Neural cell (in vitro differentiated cells): ENCODE data around the gene CACNA1C.

Experiments used
- MXI1 ChIP-seq: fragments of 450-650 bp; conservative IDR thresholded peaks from 2 replicates; pipeline ENCODE4 v1.6.1; 2014; ENCODE audit warnings: antibody characterized with exemption, mild to moderate bottlenecking; ENCODE audit not compliant: poor library complexity, severe bottlenecking
- RAD21 ChIP-seq: fragments of 450-650 bp; conservative IDR thresholded peaks from 2 replicates; pipeline ENCODE4 v1.6.1; 2014; ENCODE audit warnings: antibody characterized with exemption, mild to moderate bottlenecking, moderate library complexity
- TAF1 ChIP-seq: IDR thresholded peaks from 2 replicates; pipeline ENCODE4 v1.6.1; 2012; ENCODE audit warnings: low read depth
- TF ChIP-seq, protein P1 (sequence below): fragments of 450-650 bp; IDR thresholded peaks from 2 replicates; pipeline ENCODE4 v1.5.1; 2014; ENCODE audit warnings: antibody characterized with exemption, mild to moderate bottlenecking, moderate library complexity; ENCODE audit not compliant: poor library complexity, severe bottlenecking

- TF ChIP-seq TAF1 (no peak), MXI1 (no peak), RAD21 (no peak)
- TF ChIP-seq, protein P1, sequence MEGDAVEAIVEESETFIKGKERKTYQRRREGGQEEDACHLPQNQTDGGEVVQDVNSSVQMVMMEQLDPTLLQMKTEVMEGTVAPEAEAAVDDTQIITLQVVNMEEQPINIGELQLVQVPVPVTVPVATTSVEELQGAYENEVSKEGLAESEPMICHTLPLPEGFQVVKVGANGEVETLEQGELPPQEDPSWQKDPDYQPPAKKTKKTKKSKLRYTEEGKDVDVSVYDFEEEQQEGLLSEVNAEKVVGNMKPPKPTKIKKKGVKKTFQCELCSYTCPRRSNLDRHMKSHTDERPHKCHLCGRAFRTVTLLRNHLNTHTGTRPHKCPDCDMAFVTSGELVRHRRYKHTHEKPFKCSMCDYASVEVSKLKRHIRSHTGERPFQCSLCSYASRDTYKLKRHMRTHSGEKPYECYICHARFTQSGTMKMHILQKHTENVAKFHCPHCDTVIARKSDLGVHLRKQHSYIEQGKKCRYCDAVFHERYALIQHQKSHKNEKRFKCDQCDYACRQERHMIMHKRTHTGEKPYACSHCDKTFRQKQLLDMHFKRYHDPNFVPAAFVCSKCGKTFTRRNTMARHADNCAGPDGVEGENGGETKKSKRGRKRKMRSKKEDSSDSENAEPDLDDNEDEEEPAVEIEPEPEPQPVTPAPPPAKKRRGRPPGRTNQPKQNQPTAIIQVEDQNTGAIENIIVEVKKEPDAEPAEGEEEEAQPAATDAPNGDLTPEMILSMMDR, result no peak
These were observed 408.3 kb downstream of the CACNA1C start for GRCh38 chr12:2461046-2461445.
